ENCODE data around the gene NFATC3.
A peak's percentile ranks its signal among the peaks of the same experiment; 100 is the strongest.

NFATC3 gene

GRCh38 chr16:68085259-68086071 is at the start of gene NFATC3:
Gene NFATC3 (plus strand): TSS chr16:68085370. CDS start chr16:68085682, 312 bp downstream.
- DNase-seq: peak; percentile 98 to 100 (median 99)

GRCh38 chr16:68037841-68038597 is 47.2 kb upstream of the NFATC3 start:
- DNase-seq: peak in 2 of 3 donors; percentile 7 to 44

- peak; percentile 74 to 87 (median 80) for DNase-seq
Observed at GRCh38 chr16:68040506-68041288, 44.5 kb upstream of the NFATC3 start.

- DNase-seq: peak; percentile 65 to 77 (median 76)
Observed at GRCh38 chr16:68041783-68042182, 43.4 kb upstream of the NFATC3 start.

GRCh38 chr16:68046106-68046505 is 39.1 kb upstream of the NFATC3 start:
- no peak for DNase-seq

- DNase-seq: no peak
Observed at GRCh38 chr16:68047987-68048386, 37.2 kb upstream of the NFATC3 start.

GRCh38 chr16:68049449-68049848 is 35.7 kb upstream of the NFATC3 start:
- peak; percentile 49 to 59 (median 58) for DNase-seq

- no peak for DNase-seq
Observed at GRCh38 chr16:68055395-68055794, 29.8 kb upstream of the NFATC3 start.

GRCh38 chr16:68059804-68060203 is 25.4 kb upstream of the NFATC3 start:
- DNase-seq: no peak

- DNase-seq: no peak
Observed at GRCh38 chr16:68061396-68061795, 23.8 kb upstream of the NFATC3 start.

- no peak for DNase-seq
Observed at GRCh38 chr16:68062910-68063393, 22.2 kb upstream of the NFATC3 start.

- peak; percentile 75 to 84 (median 81) for DNase-seq
Observed at GRCh38 chr16:68064791-68065365, 20.3 kb upstream of the NFATC3 start.

- no peak for DNase-seq
Observed at GRCh38 chr16:68065716-68066305, 19.4 kb upstream of the NFATC3 start.

GRCh38 chr16:68066763-68067162 is 18.4 kb upstream of the NFATC3 start:
- no peak for DNase-seq

- no peak for DNase-seq
Observed at GRCh38 chr16:68068926-68069325, 16.2 kb upstream of the NFATC3 start.

- DNase-seq: no peak
Observed at GRCh38 chr16:68069511-68070248, 15.5 kb upstream of the NFATC3 start.

GRCh38 chr16:68070249-68070730 is 14.9 kb upstream of the NFATC3 start:
- DNase-seq: no peak

- DNase-seq: no peak
Observed at GRCh38 chr16:68070806-68071517, 14.2 kb upstream of the NFATC3 start.

- DNase-seq: no peak
Observed at GRCh38 chr16:68071518-68071901, 13.7 kb upstream of the NFATC3 start.

GRCh38 chr16:68072038-68072695 is 13.0 kb upstream of the NFATC3 start:
- no peak for DNase-seq
